ENCODE measurements around the gene GIMAP7. TPM values are rescaled to one million over a fixed set of nuclear protein-coding genes. Genes with fewer than 3 reads are reported as not detected.
"Not testable (repeated sequence)": the region's sequence is repeated elsewhere in the genome, so short reads cannot be mapped to it uniquely, and the experiment has no call there.

Gene GIMAP7
- total RNA-seq, 1 donor from 2014 or later = 0.48 TPM

GRCh38 chr7:150513758-150514157 is 914 bp upstream of the GIMAP7 start:
- DNase-seq (ENCODE audit: low spot score) = no peak

DNA sequence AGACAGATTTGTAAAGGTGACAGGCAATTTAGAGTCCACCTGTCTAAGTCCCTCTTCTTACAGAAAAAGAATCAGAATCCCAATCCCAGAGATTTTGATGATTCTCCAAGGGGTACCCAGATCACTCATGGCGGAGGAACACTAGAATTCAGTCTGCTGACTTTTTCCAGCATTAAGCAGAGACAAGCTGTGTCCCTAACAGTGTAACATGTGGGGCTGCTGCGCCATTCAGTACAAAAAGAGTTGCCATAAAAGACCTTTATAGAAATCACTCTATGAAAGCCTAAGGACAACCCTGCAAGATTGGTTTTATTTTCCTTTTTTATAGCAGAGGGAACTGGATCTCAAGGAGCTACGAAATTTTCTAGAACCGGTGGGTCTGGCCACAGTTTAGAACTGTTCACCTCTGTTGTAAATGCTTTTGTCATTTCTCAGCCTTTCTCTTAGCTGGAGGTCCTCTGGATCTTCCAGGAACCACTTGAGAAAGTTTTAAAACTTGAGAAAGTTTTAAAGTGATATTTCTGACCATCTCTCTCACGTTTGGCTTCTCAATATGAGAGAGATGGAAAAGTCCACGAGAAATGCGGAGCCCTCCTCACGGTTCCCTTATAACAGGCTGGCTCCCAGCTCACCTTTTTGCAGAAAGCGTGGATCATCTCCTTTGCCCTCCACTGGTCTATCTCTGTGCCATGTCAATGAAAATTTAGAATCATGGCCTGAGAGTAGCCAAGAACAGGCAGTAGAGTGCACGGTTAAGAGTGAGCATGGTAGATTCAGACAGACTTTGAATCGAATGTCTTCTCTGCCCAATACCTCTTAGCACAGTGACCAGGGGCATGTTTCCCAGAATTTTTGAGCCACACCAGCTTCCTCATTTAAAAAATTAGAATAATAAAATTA is 826 bp downstream of the GIMAP7 start:
- no peak for DNase-seq (ENCODE audit: low spot score)

DNA sequence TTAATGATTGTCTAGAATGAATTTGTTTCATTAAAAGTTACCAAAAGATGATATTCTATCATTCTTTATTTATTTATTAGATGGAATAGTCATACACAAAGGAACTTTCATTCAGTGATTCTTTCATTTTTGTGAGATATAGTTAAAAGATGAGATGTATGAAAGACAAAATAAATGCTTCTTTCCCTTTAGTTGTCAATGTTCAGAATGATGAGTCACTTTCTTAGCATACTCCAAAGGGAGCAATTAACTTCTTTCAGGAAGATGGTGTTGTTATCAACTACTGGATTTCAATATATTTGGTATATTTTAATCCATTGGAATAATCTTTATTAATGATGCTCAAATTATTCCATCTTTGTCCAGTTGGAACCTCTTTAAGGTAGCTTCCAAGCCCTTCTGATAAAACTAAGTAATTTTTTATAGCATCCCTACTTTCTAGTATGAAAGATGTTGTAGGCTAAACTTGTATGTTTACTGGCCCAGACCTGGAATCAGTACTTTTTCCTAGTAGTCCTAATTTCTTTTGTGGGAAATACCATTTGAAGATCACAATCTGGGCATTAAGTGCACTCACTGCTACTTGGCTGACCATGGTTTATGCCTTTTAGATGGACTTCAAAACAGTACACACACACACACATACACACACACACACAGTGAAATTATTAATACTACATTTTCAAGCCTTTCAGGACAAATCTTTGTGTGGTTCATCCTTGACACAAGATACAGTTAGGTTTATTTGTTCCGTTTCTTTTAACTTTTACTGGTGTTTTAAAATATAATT is 2.5 kb downstream of the GIMAP7 start:
- no peak for DNase-seq (ENCODE audit: low spot score)

DNA sequence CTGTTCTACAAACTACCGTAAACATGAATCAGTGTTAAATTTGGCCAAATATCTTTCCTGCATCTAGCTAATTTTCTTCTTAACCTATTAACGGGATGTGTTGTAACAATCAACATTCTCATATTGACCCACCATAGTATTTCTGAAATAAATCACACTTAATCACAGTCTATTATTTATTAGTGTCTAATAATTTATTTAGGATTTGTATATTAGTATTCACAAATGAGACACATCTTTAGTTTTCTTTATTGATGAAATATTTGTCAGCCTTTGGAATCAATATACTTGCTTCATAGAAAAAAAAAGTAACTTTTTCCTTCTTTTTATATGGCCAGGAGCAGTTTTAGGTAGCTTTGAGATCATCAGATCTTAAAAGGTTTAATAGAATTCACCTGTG is 4.6 kb downstream of the GIMAP7 start:
- DNase-seq (ENCODE audit: low spot score) = no peak

GRCh38 chr7:150520145-150520544 is 5.5 kb downstream of the GIMAP7 start:
- no peak for DNase-seq (ENCODE audit: low spot score)

DNA sequence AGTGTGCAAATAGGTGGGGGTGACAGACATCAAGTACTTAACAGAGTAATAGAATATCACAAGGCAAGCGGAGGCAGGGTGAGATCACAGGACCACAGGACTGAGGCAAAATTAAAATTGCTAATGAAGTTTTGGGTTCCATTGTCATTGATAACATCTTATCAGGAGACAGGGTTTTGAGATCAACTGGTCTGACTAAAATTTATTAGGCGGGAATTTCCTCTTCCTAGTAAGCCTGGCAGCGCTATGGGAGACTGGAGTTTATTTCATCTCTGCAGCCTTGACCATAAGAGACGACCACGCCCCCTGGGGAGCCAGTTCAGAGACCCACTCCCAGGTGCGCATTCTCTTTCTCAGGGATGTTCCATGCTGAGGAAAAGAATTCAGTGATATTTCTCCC is 8.3 kb downstream of the GIMAP7 start:
- not testable (repeated sequence) for DNase-seq (ENCODE audit: low spot score)

DNA sequence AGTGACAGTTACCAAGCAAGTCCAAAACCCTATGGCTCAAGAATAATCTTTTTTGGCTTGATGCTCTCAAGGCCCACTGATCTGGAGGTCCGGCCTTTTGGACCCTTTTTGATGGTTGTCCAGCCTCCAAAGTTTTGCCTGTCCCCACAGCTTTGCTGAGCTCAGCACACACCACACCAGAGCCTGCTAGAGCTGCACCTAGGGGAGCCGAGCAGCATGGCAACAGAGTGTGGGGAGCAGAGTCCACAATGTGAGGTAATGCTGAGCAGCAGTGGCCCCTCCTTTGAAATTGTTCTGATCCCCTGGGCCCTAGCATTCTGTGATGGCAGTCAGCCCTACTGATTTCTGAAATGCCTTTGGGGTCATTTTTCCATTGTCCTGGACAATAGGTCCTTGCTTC is 9.3 kb downstream of the GIMAP7 start:
- no peak for DNase-seq (ENCODE audit: low spot score)

DNA sequence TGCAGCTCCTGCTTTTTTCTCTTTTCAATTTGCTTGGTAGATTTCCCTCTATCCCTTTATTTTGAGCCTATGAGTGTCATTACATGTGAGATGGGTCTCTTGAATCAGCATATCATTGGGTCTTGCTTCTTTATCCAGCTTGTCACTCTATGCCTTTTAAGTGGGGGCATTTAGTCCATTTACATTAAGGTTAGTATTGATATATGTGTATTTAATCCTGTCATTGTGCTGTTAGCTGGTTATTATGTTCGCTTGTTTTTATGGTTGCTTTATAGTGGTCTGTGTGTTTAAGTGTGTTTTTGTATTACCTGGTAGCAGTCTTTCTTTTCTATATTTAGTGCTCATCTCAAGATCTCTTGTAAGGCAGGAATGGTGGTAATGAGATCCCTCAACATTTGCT is 17.0 kb downstream of the GIMAP7 start:
- no peak for DNase-seq (ENCODE audit: low spot score)

DNA sequence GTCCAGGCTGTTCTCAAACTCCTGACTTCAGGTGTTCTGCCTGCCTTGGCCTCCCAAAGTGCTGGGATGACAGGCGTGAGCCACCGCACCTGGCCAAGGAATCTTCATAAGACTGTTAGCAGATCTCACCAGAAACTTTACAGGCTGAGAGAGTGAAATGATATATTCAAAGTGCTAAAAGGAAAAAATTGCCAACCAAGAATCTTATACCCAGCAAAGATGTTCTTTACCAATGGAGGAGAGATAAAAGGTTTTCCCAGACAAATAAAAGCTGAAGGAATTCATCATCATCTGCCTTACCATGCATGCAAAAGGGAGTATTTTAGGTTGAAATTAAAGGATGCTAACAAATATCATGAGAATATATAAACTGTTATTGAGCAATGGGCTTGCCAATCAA is 23.6 kb downstream of the GIMAP7 start:
- DNase-seq (ENCODE audit: low spot score) = no peak

DNA sequence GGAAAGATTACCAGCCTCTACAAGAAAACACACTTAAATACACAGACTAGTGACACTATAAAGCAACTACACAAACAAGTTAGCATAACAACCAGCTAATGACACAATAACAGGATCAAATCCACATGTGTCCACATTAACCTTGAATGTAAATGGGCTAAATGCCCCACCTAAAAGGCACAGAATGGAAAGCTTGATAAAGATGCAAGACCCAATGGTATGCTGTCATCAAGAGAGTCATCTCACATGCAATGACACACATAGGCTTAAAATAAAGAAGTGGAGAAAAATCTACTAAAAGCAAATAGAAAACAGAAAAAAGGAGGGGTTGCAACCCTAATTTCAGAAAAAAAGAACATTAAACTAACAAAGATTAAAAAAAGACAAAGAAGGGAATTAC is 38.5 kb downstream of the GIMAP7 start:
- no peak for DNase-seq (ENCODE audit: low spot score)

DNA sequence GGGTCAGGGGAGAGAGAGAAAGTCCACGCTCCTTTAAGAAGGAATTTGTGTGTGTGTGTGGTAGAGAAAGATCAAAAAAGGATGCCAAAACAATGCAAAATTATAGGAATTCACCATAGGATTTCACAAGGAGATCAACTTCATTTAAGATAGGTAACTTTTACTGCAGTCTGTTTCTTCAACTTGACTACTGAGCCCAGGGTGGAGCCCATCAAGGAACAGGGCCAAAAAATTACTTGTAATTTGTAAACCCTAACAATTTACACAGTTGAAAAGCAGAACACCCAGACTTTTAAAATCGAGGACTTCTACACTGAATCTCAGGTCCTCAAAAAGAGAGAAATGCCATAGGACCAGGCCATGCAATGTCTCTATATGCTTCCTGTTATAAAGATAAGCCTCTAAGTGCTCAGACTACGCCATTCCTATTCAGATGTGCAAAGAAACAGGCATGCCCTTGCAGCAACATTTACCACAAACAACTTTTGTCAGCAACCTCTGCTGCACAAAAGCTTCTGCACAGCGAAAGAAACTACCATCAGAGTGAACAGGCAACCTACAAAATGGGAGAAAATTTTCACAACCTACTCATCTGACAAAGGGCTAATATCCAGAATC is 42.0 kb downstream of the GIMAP7 start:
- DNase-seq (ENCODE audit: low spot score) = peak; percentile 9

DNA sequence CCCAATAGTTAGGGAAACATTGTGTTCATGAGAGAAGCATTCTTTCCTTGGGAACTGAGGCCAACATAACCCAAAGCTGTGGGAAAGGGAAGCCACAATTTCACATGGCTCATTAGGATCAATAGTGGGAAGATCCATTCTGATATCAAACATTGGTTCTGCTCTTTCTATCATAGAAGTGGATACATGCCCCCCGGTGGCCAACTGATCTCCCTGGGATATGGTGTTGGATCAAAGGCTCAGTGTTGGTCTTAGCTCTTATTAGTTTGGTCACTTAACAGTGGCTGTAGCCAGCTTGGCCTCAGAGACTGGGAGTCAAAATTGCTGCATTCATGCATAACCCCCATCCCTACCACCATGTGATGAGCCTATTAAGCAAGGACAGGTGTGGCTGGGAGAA is 45.8 kb downstream of the GIMAP7 start:
- no peak for DNase-seq (ENCODE audit: low spot score)

- DNase-seq (ENCODE audit: low spot score) = no peak
Observed at GRCh38 chr7:150562919-150563318, 48.2 kb downstream of the GIMAP7 start.

- no peak for DNase-seq (ENCODE audit: low spot score)
Observed at GRCh38 chr7:150564006-150564405, 49.3 kb downstream of the GIMAP7 start.

DNA sequence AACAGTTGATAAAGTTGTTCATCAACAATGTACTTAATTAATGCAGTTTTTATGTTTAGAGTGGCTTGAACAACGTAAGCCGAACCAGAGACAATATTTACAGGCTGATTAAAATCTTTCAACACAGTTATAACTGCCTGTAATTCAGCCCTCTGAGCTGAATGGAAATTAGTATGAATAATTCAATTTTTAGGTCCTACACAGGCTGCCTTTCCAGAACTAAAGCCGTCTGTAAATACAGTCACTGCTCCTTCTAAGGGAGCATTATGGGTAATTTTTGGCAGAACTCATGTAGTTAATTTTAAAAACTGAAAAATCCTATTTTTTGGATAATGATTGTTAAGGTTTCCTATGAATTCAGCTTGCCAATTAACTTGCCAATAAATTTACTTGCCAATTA is 49.9 kb downstream of the GIMAP7 start:
- no peak for DNase-seq (ENCODE audit: low spot score)

GRCh38 chr7:150565239-150565638 is 50.6 kb downstream of the GIMAP7 start:
- no peak for DNase-seq (ENCODE audit: low spot score)

GRCh38 chr7:150566123-150566522 is 51.5 kb downstream of the GIMAP7 start:
- DNase-seq (ENCODE audit: low spot score) = no peak

DNA sequence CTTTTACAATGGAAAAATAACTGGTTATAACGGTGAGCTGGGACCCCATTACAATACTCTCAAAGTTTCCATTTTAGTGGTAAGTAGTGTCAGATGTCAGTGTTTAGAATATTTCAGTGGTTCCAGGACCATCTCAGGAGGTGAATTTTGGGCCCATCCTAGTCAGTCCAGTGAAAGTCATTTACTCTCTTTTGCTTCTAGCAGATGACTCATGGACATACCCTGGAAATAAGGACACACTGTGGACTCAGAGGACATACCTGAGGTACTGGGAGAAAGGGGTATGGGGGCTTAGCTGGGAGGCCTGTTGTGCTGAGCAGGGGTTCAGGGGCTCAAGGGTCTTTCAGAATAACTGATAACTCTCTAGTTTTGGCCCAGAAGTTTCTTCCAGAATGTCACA is 51.9 kb downstream of the GIMAP7 start:
- no peak for DNase-seq (ENCODE audit: low spot score)

DNA sequence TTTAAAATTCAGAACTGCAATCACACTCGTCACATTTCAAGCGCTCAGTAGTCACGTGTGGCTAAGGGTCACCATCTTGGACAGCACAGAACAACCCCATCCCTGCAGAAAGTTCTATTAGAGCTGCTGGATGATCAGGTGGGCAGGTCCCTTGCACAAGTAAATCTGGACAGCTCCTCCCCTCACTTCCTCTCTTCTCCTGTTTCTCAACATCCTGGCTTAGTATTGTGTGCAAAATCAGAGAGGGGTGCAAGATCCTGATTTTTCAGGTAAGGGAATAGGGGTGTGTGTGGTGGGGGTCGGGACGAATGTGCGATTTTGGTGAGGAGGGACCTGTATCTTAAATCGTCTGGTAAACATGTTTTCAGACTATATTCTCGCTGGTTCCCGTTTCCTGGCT is 52.5 kb downstream of the GIMAP7 start, which contains the start of gene GIMAP4:
GIMAP4 (plus strand) TSS at position 222 of the 400 bp plus-strand sequence. CDS start 2,512 bp downstream, outside the sequence.
- no peak for DNase-seq (ENCODE audit: low spot score)

DNA sequence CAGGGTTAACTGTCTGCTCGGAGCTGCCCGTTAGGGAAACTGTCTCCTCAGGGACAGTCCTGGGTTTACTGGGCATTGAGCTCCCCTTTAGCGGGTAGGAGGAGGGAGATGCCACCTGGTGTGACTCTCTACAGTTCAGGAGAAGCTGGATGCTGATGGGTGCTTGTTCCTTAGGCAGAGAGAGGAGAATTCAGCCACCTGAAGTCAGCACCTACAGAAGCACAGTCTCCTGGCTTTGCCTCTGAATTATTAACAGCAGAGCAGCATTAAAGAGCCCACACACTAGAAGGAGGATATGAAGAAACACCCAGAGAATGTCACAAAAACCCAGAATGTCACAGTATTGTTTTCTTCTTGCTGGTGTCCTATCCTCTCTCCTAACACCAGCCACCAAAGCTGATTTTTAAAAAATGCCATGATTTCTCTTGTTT is 53.2 kb downstream of the GIMAP7 start:
- no peak for DNase-seq (ENCODE audit: low spot score)

DNA sequence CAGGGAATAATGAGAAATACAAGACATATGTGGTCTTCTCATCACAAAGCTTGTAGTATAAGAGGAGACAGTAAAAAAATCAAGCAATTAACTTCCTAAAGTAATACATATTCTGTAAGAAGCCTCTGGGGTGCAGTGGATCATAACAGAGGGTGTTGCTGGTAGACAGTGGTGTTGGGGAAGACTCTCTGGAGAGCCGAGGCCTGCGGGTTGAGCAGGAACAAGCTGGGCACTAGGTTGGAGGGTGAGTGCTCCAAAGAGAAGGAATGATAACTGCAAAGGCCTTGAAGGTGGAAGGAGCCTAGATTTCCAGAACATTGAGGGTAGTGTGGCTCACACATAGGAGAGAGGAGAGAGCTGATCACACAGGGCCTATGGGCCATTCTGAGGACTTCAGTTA is 54.0 kb downstream of the GIMAP7 start:
- no peak for DNase-seq (ENCODE audit: low spot score)

- no peak for DNase-seq (ENCODE audit: low spot score)
Observed at GRCh38 chr7:150569245-150569955, 54.7 kb downstream of the GIMAP7 start.

Data from umbilical cord (tissue), 2 donors.